Esophagus muscularis mucosa (tissue), 4 donors: ENCODE data around the gene MMGT1. TPM values are rescaled to one million over a fixed set of nuclear protein-coding genes. Genes with fewer than 3 reads are reported as not detected.

Source experiments
- DNase-seq: peaks from one replicate; pipeline ENCODE4 v3.0.0-alpha.2; 2017; ENCODE audit errors: extremely low spot score
- H3K27ac ChIP-seq, 4 donors: fragments of 200-600 bp; sonication (generic); replicated peaks in 1 of 4; 1 replicate in 3 of 4; 2 replicates in 1 of 4; pipeline ENCODE4 v1.5.1; 2016 to 2019; ENCODE audit warnings: mild to moderate bottlenecking in 1 of 4
- H3K27me3 ChIP-seq, 4 donors: fragments of 200-600 bp; sonication (generic); one replicate each; pipeline versions ENCODE4 v1.5.1 to v1.6.0; 2016 to 2019
- H3K36me3 ChIP-seq, 4 donors: fragments of 200-600 bp; sonication (generic); one replicate each; pipeline ENCODE4 v1.5.1; 2016 to 2019
- H3K4me1 ChIP-seq, 4 donors: fragments of 200-600 bp; sonication (generic); one replicate each; pipeline ENCODE4 v1.5.1; 2016 to 2019
- H3K4me3 ChIP-seq, 4 donors: fragments of 200-600 bp; sonication (generic); 1 replicate in 2 of 4; 2 replicates in 2 of 4; pipeline ENCODE4 v1.5.1; 2016 to 2019; ENCODE audit warnings: mild to moderate bottlenecking in 4 of 4, moderate library complexity in 1 of 4
- H3K9me3 ChIP-seq, 4 donors: fragments of 200-600 bp; sonication (generic); 1 replicate in 3 of 4; 2 replicates in 1 of 4; pipeline ENCODE4 v1.5.1; 2016 to 2019
- CTCF ChIP-seq, 3 experiments: fragments of 200-600 bp in 2 of 3; fragments of 450-650 bp in 1 of 3; sonication (generic) in 2 of 3; IDR thresholded peaks; one replicate each; pipeline ENCODE4 v1.5.1; 2017 to 2019; ENCODE audit warnings: antibody characterized with exemption in 3 of 3, mild to moderate bottlenecking in 2 of 3, moderate library complexity in 1 of 3
- EP300 ChIP-seq: sonication (generic); formaldehyde crosslinking; IDR thresholded peaks from one replicate; pipeline ENCODE4 v1.6.1; 2017; ENCODE audit warnings: antibody characterized with exemption
- POLR2A ChIP-seq: fragments of 450-650 bp; IDR thresholded peaks from one replicate; pipeline ENCODE4 v1.6.1; 2017; ENCODE audit warnings: antibody characterized with exemption, moderate library complexity, mild to moderate bottlenecking, low read depth
- POLR2AphosphoS5 ChIP-seq, 2 donors: sonication (generic); formaldehyde crosslinking; IDR thresholded peaks; one replicate each; pipeline ENCODE4 v1.6.1; 2017; ENCODE audit warnings: antibody characterized with exemption in 2 of 2
- WGBS: methylation state at CpG from one replicate; pipeline ENCODE4 v1.1.5; 2018; 5-methylcytosine and 5-hydroxymethylcytosine counted together
- intact Hi-C: fragments of 100-400 bp; cut with DNase I; formaldehyde crosslinking; loops from one replicate; pipeline ENCODE4 v1.15.1; 2023
- total RNA-seq, 4 donors: library from RNA; depleted of rRNA; stranded (reverse); fragments of >200 nt; gene quantifications; one replicate each; pipeline versions ENCODE4 v1.1.0 to v1.2.1, GENCODE V29; 2016

The MMGT1 gene
- total RNA-seq, 4 donors from 2014 or later, result 29.0 to 37.8 (median 35.3) TPM

GRCh38 chrX:135973025-135973547 lies 702 bp downstream of the MMGT1 start:
- 29% methylated on average over 9 of the region's 10 CpGs for WGBS
- no peak for DNase-seq
- intact Hi-C loops, result loop anchor here (5.0 kb wide), 1 partner anchor 524 kb away; the partner anchor contains the start of gene HTATSF1
- Histone ChIP-seq H3K9me3 (no peaks in the 10 kb centered on the region), H3K27me3 (peaks cover 0 to 4% (median 0%) of the 10 kb centered on the region in 4 donors), H3K4me3 (peak overlapping the region; percentile 63 to 82 (median 68)), H3K27ac (peak overlapping the region; percentile 89 to 93 (median 92)), H3K4me1 (peaks cover 6 to 28% (median 21%) of the 10 kb centered on the region in 4 donors), H3K36me3 (no peaks in the 10 kb centered on the region)
- TF ChIP-seq POLR2A (no peak), EP300 (no peak), CTCF (IDR thresholded peaks at IDR 0.05) (no peak), POLR2AphosphoS5 (IDR thresholded peaks at IDR 0.05) (no peak)

GRCh38 chrX:135951291-135951690 lies 22.5 kb downstream of the MMGT1 start:
- 64% methylated on average over 4 of the region's 4 CpGs for WGBS
- no peaks in the 10 kb centered on the region for H3K9me3 ChIP-seq
- H3K4me3 ChIP-seq, result no peak overlapping the region
- no peak for DNase-seq
- no peak for TF ChIP-seq POLR2AphosphoS5 (IDR thresholded peaks at IDR 0.05)
- TF ChIP-seq POLR2A, result no peak
- TF ChIP-seq EP300, result no peak
- no peak for TF ChIP-seq CTCF (IDR thresholded peaks at IDR 0.05)
- no peak overlapping the region for H3K27ac ChIP-seq
- H3K27me3 ChIP-seq, result no peaks in the 10 kb centered on the region
- H3K36me3 ChIP-seq, result no peaks in the 10 kb centered on the region
- intact Hi-C loops, result no loop called here
- no peaks in the 10 kb centered on the region for H3K4me1 ChIP-seq

- Histone ChIP-seq H3K4me3 (no peak overlapping the region), H3K27me3 (no peaks in the 10 kb centered on the region), H3K4me1 (no peaks in the 10 kb centered on the region), H3K27ac (no peak overlapping the region), H3K36me3 (peaks cover 0 to 3% (median 1%) of the 10 kb centered on the region in 4 donors), H3K9me3 (peaks cover 0 to 5% (median 0%) of the 10 kb centered on the region in 4 donors)
- intact Hi-C loops, result no loop called here
- TF ChIP-seq EP300 (no peak), POLR2A (no peak), POLR2AphosphoS5 (IDR thresholded peaks at IDR 0.05) (no peak), CTCF (IDR thresholded peaks at IDR 0.05) (no peak)
- WGBS, result 66% methylated on average over 2 of the region's 2 CpGs
- no peak for DNase-seq
These were observed 29.3 kb downstream of the MMGT1 start for GRCh38 chrX:135944486-135944885.

- Histone ChIP-seq H3K4me3 (no peak overlapping the region), H3K27ac (no peak overlapping the region), H3K27me3 (no peaks in the 10 kb centered on the region), H3K4me1 (no peaks in the 10 kb centered on the region), H3K9me3 (no peaks in the 10 kb centered on the region), H3K36me3 (no peaks in the 10 kb centered on the region)
- intact Hi-C loops, result no loop called here
- TF ChIP-seq POLR2AphosphoS5 (IDR thresholded peaks at IDR 0.05), result no peak
- peak; percentile 42 to 60 (median 48) for TF ChIP-seq CTCF (IDR thresholded peaks at IDR 0.05)
- no peak for DNase-seq
- 41% methylated on average over 19 of the region's 19 CpGs for WGBS
These were observed 41.9 kb downstream of the MMGT1 start for GRCh38 chrX:135931644-135932487.
